GM18505 (cell line): ENCODE measurements around the gene PAOX.
"Not testable (repeated sequence)": the region's sequence is repeated elsewhere in the genome, so short reads cannot be mapped to it uniquely, and the experiment has no call there.

Source experiments
- ATAC-seq: cut with Tn5 transposase; IDR thresholded peaks from one replicate; pipeline ENCODE4 v1.9.1; 2021; ENCODE audit not compliant: unreplicated experiment
- POLR2A ChIP-seq: IDR thresholded peaks from 4 replicates; pipeline ENCODE4 v1.6.1; 2011; ENCODE audit warnings: borderline replicate concordance; ENCODE audit not compliant: insufficient read depth, insufficient read length; ENCODE audit errors: extremely low read depth

Gene PAOX

DNA sequence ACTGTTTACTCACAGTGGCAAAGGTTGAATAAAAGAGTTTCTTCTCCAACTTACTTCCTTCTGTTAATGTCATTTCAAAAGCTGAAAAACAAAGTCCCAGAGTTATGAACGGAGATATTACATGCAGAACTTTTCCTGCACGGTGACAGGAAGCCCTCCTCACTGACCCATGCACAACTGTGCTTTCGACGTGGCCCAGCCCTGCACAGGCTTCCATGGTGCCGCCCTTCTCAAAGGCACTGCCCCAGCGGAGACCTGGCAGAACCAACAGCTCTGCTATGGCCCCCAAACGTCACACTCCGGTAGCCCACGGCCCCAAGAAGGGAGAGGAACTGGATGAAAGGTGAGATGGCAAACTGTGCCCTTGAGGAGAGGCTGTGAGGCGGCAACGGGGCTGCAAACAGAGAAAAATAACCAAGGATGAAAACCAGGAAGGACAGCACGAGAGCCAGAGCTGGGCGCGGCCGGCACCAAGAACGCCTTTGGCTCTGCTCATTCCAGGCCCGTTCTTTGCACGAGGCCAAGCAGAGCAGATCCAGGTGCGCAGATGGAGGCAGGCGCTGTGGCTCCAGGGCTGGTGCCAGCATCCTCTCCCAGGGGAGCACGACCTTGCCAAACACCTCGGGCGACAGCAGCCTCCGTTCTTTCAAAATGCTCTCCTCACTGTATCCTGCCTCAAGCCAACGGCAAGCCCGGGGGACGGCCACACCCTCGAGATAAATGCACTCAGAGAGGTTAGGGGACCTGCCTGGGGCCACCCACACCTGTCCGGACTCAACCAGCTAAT lies 14.2 kb upstream of the PAOX start:
- no peak for TF ChIP-seq POLR2A

DNA sequence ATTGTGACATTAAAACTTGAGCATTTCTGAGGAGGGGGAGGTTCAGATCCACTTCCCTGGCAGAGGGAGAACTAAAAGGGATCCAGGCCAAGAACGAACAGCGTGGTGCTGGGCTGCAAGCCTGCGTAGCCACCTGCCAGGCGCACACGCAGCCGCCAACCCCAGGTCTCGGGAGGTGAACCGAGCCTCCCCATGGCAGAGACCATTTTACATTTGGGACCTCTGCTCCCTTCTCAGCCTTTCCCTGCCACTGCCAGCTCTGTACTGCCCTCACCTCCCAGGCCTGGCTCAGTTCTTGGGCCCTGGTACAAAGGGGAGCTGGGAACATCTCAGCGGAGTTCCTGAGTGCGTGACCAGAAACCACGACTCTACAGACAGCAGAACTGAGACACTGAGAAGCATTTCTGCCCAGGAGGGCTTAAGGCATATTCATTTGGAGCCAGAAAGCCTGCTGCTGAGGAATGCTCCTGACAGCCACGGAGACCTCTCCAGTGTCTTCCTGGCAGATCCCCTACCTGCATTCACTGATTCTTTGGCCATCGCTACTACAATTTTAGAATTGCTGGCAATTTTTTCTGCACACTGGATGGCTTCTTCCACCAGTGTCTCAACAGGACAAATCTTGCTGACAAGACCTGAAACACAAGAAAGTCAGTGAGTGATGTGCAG lies 13.5 kb upstream of the PAOX start:
- TF ChIP-seq POLR2A = no peak
- ATAC-seq = no peak

More for the DNA sequence above, 14.2 kb upstream of the PAOX start:
- no peak for ATAC-seq

- TF ChIP-seq POLR2A = no peak
- no peak for ATAC-seq
Observed at GRCh38 chr10:133366130-133366478, 13.0 kb upstream of the PAOX start.

GRCh38 chr10:133366751-133367150 lies 12.3 kb upstream of the PAOX start:
- ATAC-seq = no peak
- TF ChIP-seq POLR2A = no peak

- not testable (repeated sequence) for ATAC-seq
Observed at GRCh38 chr10:133367461-133367860, 11.6 kb upstream of the PAOX start.

GRCh38 chr10:133368153-133368552 lies 10.9 kb upstream of the PAOX start:
- no peak for ATAC-seq
- no peak for TF ChIP-seq POLR2A

DNA sequence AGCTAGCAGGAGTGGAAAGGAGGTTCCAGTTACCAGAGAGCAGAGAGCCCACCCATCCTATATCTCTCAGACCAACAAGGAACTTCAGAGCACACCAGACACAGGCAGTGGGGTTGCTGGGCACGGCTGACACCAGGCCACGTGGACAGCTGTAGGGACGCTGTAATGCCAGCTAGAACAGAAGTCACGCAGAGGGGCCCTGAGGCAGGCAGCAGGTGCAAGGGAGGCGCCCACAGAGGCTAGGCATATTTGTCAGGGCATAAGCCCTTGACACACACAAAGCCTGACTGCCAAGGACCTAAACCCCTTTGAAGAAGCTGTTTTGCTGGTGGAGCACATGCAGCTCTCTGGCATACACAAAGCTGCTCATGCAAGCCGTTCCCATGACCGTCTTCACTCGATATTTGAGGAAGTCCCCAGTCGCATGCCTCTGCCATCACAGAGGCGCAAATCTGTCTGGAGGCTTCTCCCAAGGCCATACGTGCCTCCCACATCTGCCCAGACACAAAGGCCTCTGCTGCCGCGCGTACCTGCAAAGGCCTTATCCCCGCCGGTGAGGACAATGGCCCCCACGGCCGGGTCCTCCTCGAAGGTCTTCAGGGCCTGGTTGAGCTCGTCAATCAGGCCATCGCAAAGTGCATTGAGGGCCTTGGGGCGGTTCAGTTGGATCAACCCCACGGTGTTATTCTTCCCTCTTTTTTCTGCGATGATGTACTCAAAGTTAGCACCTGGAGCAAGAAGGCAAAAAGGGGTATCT lies 8.9 kb upstream of the PAOX start:
- TF ChIP-seq POLR2A = no peak

GRCh38 chr10:133372507-133372906 lies 6.6 kb upstream of the PAOX start:
- ATAC-seq = no peak

More for the DNA sequence above, 8.9 kb upstream of the PAOX start:
- ATAC-seq = no peak

DNA sequence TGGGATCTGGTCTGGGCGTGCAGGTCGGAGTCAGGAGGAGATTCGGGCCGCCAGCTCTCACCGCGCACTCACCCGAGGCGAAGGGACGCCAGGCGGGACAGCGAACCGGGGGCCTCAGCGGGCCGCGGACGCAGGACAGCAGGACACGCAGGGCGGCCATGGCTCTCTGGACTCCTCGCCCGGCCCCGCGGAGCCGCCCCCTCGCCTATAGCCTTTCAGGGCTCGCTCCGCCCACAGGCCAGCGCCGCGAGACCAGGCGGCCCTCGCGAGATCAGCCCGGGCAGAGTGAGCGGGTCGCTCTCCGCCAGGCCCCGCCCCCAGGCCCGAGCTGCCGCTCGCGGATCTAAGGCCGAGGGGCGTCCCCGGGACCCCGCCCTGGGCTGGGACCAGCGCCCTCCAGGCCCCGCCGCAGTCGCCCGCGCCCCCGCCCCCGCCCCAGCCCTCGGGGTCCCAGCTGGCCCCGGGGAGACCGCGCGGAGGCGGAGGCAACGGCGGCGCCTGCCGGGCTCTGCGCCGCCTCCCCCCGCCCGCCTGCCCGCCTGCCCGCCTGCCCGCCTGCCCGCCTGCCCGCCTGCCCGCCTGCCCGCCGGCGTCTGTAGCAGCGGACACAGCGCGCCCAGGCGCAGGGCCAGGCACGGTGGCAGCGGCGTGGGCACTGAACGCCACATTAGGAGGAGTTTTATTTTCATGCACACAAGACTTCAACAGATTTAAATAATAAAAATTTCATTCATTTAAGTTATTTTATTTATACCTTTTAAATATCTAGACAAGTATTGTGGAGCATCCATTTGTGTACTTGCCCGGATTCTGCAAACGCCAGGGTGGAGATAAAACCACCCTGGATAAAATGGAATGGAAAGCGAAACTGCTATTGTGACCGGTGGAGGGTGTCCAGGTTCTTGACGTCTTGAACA lies 5.6 kb upstream of the PAOX start, which contains the start of gene ECHS1:
ECHS1 (minus strand) TSS at position 181 of the 917 bp plus-strand sequence; CDS start at position 160, 21 bp downstream.
- peak; percentile 95 for ATAC-seq
- peak; percentile 87 for TF ChIP-seq POLR2A

More at GRCh38 chr10:133372507-133372906, 6.6 kb upstream of the PAOX start:
- no peak for TF ChIP-seq POLR2A

DNA sequence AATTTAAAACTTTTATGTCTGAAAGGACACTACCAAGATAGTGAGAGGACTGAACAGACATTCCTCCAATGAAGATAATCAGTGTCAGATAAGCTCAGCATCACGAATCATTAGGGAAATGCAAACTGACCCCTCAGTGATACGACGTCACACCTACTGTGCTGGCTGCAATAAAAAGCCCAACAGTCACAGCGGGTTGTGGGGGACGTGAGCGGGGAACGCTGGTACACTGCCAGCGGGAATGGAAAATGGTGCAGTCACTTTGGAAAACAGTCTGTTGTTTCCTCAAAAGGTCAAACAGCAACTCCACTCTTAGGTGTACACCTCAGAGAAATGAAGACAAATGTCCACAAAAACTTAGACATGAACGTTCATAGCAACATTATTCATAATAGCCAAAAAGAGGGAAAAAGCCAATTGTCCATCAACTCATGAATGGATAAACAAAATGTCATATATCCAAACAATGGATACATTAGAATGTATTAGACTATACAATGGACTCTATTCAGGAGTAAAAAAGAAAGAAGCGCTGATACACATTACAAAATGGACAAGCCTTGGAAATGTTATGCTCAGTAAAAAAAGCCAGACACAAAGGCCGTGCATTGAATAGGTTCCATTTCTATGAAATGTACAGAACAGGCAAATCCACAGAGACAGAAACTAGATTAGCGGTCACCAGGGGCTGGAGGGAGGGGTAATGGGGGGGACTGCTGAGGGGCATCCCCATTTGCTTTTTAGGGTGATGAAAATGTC lies 3.5 kb upstream of the PAOX start:
- no peak for TF ChIP-seq POLR2A
- no peak for ATAC-seq

GRCh38 chr10:133376183-133376582 lies 2.9 kb upstream of the PAOX start:
- ATAC-seq = not testable (repeated sequence)
